Nasal cavity respiratory epithelium epithelial cell of viscerocranial mucosa (primary cell): ENCODE measurements around the gene CNBD2. TPM values are rescaled to one million over a fixed set of nuclear protein-coding genes. Genes with fewer than 3 reads are reported as not detected.

Experiments
- total RNA-seq: library from RNA; depleted of rRNA; stranded (reverse); fragments of >200 nt; gene quantifications from 2 replicates; pipeline ENCODE4 v1.2.3, GENCODE V29; 2014

Gene CNBD2
- total RNA-seq = 1.1 and 1.4 TPM in 2 replicates

DNA sequence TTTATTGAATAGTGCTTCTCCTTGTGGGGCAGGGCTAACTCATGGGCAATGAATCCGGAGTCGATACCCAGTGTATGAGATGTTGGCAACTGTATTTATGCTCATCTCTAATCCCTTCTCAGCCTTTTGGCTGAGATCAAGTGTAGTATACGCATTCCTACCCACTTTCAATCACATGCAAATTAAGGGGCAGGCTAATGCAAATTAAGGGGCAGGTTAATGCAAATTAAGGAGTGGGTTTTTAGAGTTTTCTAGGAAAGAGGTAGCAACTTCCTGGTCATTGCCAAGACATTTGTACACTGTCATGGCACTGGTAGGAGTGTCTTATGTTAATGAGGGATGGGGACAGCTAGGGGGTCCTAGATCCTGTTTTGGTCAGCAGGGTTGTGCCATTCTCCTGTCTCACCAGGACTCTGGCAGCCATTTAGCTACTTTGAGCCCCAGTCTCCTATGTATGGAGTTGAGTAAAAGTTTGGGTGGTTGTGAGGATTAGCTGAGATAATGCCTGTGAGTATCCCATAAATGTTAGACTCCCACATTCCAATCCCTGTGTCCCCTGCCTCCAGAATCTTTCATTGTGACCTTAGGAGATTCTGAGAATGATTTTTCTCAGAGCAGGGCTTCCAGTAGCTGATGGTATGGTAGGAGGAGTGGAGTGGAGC, at the start of gene CNBD2:
Gene CNBD2, plus strand, starts transcription at position 612 of the 662 bp plus-strand sequence. CDS start 173 bp downstream, outside the sequence.

DNA sequence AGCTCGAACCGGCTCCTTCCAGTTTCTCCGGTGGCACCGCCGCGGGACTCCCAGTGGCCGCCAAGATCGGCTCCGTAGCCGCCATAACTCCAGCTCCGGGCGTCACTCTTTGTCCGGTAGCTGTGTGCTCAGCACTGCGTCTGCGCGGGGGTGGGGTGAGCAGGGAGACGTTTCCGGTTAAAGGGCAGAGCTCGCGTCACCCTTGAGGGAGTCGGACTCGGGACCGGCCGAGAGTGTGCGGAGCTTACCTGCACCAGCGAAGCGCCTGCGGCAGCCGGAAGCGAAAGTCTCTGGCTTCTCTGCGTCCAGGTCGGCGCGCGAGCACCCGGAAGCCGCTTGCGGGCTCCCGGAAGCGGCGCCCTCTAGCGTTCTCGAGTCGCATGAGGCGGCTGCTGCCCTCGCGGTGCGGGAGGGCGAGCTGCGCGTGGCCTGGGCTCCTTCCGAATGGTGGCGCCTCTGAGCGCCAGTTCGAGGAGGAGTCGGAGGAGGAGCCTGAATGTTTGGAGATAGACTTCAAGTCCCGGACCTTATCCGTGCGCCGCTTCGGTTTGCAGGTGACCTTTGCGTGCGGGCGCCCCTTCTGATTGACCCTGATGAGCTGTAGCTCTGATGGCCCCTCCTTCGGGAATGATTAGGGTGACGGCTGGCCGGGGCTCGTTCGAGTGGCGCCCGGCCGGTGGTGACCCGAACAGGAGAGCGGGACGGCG, 14.0 kb upstream of the CNBD2 start, which contains the start of gene SCAND1:
Gene SCAND1, minus strand, starts transcription at position 303 of the 707 bp plus-strand sequence. Its CDS starts 218 bp downstream, at position 85.

Other genes starting within 250 kb of the CNBD2 start
- 353 and 369 TPM in 2 replicates for gene RBM39, start 226.3 kb upstream of the CNBD2 start, total RNA-seq
- gene PHF20, start 196.6 kb upstream of the CNBD2 start, total RNA-seq = 24.3 and 34.5 TPM in 2 replicates
- gene SCAND1, start 14.1 kb upstream of the CNBD2 start, total RNA-seq = 15.1 and 37.9 TPM in 2 replicates
- gene EPB41L1, start 186.2 kb downstream of the CNBD2 start, total RNA-seq = 1.4 and 16.7 TPM in 2 replicates